Neural progenitor cell (in vitro differentiated cells): ENCODE results near the gene SPTBN1.

Experiments
- EZH2 ChIP-seq: fragments of 200-600 bp; sonication (generic); IDR thresholded peaks from 2 replicates; pipeline ENCODE4 v1.6.1; 2017; ENCODE audit warnings: antibody characterized with exemption, mild to moderate bottlenecking, moderate library complexity
- EZH2phosphoT487 ChIP-seq: fragments of 200-600 bp; sonication (generic); IDR thresholded peaks from 2 replicates; pipeline ENCODE4 v1.6.1; 2017; ENCODE audit warnings: antibody characterized with exemption
- TF ChIP-seq, protein P1 (sequence below): fragments of 200-600 bp; sonication (generic); IDR thresholded peaks from 2 replicates; pipeline ENCODE4 v1.5.1; 2017; ENCODE audit warnings: antibody characterized with exemption, mild to moderate bottlenecking

DNA sequence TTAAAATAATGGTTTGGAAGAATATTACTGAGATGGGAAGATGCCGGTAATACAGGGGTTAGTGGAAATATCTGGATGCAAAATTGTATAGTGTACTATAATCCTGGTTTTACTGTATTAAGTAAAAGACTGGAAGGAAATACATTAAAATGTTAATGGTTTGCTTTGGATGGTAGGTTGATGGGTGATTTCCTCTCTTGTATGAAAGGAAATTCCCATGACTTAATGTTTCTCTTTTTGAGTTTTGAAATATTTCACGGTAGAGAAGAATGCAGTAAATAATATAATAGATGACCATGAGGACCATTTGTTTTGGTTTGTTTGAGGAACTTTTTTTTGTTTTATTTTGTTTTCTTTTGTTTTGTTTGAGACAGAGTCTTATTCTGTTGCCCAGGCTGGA is 8.2 kb downstream of the SPTBN1 start:
- TF ChIP-seq, protein P1, sequence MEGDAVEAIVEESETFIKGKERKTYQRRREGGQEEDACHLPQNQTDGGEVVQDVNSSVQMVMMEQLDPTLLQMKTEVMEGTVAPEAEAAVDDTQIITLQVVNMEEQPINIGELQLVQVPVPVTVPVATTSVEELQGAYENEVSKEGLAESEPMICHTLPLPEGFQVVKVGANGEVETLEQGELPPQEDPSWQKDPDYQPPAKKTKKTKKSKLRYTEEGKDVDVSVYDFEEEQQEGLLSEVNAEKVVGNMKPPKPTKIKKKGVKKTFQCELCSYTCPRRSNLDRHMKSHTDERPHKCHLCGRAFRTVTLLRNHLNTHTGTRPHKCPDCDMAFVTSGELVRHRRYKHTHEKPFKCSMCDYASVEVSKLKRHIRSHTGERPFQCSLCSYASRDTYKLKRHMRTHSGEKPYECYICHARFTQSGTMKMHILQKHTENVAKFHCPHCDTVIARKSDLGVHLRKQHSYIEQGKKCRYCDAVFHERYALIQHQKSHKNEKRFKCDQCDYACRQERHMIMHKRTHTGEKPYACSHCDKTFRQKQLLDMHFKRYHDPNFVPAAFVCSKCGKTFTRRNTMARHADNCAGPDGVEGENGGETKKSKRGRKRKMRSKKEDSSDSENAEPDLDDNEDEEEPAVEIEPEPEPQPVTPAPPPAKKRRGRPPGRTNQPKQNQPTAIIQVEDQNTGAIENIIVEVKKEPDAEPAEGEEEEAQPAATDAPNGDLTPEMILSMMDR, result no peak
- no peak for TF ChIP-seq EZH2
- TF ChIP-seq EZH2phosphoT487, result no peak
